HepG2 (cell line): ENCODE data around the gene APOC3. TPM values are rescaled to one million over a fixed set of nuclear protein-coding genes. Genes with fewer than 3 reads are reported as not detected.

Experiments
- ATF1 ChIP-seq: IDR thresholded peaks from 2 replicates; pipeline ENCODE4 v1.6.1; 2016; ENCODE audit warnings: mild to moderate bottlenecking, control low read depth
- HES4 ChIP-seq: sonication (generic); formaldehyde crosslinking; IDR thresholded peaks from 2 replicates; pipeline ENCODE4 v1.9.0; 2021; ENCODE audit warnings: mild to moderate bottlenecking, missing genetic modification reagents, borderline replicate concordance
- KLF16 ChIP-seq, 2 experiments: sonication (generic) in 1 of 2; formaldehyde crosslinking in 1 of 2; IDR thresholded peaks; 2 replicates each; pipeline versions ENCODE4 v1.6.1 to v1.8.0; 2016 to 2023; ENCODE audit warnings: missing genetic modification reagents in 2 of 2, missing compliant biosample characterization in 1 of 2
- MIER2 ChIP-seq: IDR thresholded peaks from 2 replicates; pipeline ENCODE4 v1.6.1; 2016; ENCODE audit warnings: missing biosample characterization, missing genetic modification reagents
- MNT ChIP-seq: fragments of 450-650 bp; IDR thresholded peaks from 2 replicates; pipeline ENCODE4 v1.6.1; 2016
- PRDM4 ChIP-seq: sonication (generic); formaldehyde crosslinking; IDR thresholded peaks from 2 replicates; pipeline ENCODE4 v1.9.0; 2021; ENCODE audit warnings: missing genetic modification reagents, borderline replicate concordance
- RBAK ChIP-seq: sonication (generic); formaldehyde crosslinking; IDR thresholded peaks from 2 replicates; pipeline ENCODE4 v1.5.1; 2020; ENCODE audit warnings: mild to moderate bottlenecking, missing genetic modification reagents
- SCMH1 ChIP-seq: sonication (generic); formaldehyde crosslinking; IDR thresholded peaks from 2 replicates; pipeline ENCODE4 v1.9.0; 2021; ENCODE audit warnings: missing genetic modification reagents, mild to moderate bottlenecking, borderline replicate concordance
- STAG1 ChIP-seq: sonication (generic); formaldehyde crosslinking; IDR thresholded peaks from 2 replicates; pipeline ENCODE4 v1.4.0; 2020; ENCODE audit warnings: missing genetic modification reagents
- TARDBP ChIP-seq: sonication (generic); formaldehyde crosslinking; IDR thresholded peaks from 2 replicates; pipeline ENCODE4 v1.8.0; 2022; ENCODE audit warnings: mild to moderate bottlenecking, missing genetic modification reagents
- THAP8 ChIP-seq: sonication (generic); formaldehyde crosslinking; IDR thresholded peaks from 2 replicates; pipeline ENCODE4 v1.5.1; 2020; ENCODE audit warnings: missing genetic modification reagents, mild to moderate bottlenecking, borderline replicate concordance
- TP53 ChIP-seq: sonication (generic); formaldehyde crosslinking; conservative IDR thresholded peaks from 2 replicates; pipeline ENCODE4 v1.4.0; 2020; ENCODE audit warnings: missing genetic modification reagents
- YEATS4 ChIP-seq: sonication (generic); formaldehyde crosslinking; IDR thresholded peaks from 2 replicates; pipeline ENCODE4 v1.4.0; 2020; ENCODE audit warnings: missing genetic modification reagents, borderline replicate concordance
- ZBTB20 ChIP-seq: sonication (generic); formaldehyde crosslinking; IDR thresholded peaks from 2 replicates; pipeline ENCODE4 v1.8.1; 2023; ENCODE audit warnings: missing genetic modification reagents, low read depth, mild to moderate bottlenecking, borderline replicate concordance
- ZFP41 ChIP-seq: sonication (generic); formaldehyde crosslinking; IDR thresholded peaks from 2 replicates; pipeline ENCODE4 v1.4.0; 2020; ENCODE audit warnings: mild to moderate bottlenecking, missing genetic modification reagents, borderline replicate concordance
- ZNF24 ChIP-seq: fragments of 450-650 bp; IDR thresholded peaks from 2 replicates; pipeline ENCODE4 v1.6.1; 2017; ENCODE audit warnings: antibody characterized with exemption, mild to moderate bottlenecking
- ZNF274 ChIP-seq: sonication (generic); formaldehyde crosslinking; IDR thresholded peaks from 2 replicates; pipeline ENCODE4 v1.5.1; 2020; ENCODE audit warnings: mild to moderate bottlenecking, missing genetic modification reagents
- ZNF282 ChIP-seq: fragments of 450-650 bp; IDR thresholded peaks from 2 replicates; pipeline ENCODE4 v1.6.1; 2018; ENCODE audit not compliant: partially characterized antibody
- ZNF430 ChIP-seq: sonication (generic); formaldehyde crosslinking; IDR thresholded peaks from 2 replicates; pipeline ENCODE4 v1.9.0; 2021; ENCODE audit warnings: mild to moderate bottlenecking, missing genetic modification reagents
- ZNF703 ChIP-seq: sonication (generic); formaldehyde crosslinking; IDR thresholded peaks from 2 replicates; pipeline ENCODE4 v1.5.1; 2020; ENCODE audit warnings: missing genetic modification reagents, mild to moderate bottlenecking, moderate library complexity, borderline replicate concordance
- ZNF749 ChIP-seq: sonication (generic); formaldehyde crosslinking; IDR thresholded peaks from 2 replicates; pipeline ENCODE4 v1.8.0; 2022; ENCODE audit warnings: mild to moderate bottlenecking, missing genetic modification reagents, moderate library complexity, borderline replicate concordance
- polyA plus RNA-seq, 8 experiments: library from polyadenylated mRNA; depleted of rRNA in 3 of 8; stranded (reverse) in 7 of 8; unstranded in 1 of 8; fragments of >200 nt; fragmentation: Illumina TruSeq in 4 of 8; extraction: Trizol in 4 of 8; gene quantifications; 2 replicates each; pipeline versions ENCODE4 v1.2.1 to v1.2.3, GENCODE V29; 2011 to 2016; ENCODE audit warnings: low read depth in 4 of 8, missing spikeins in 1 of 8, mixed read lengths in 1 of 8; ENCODE audit not compliant: insufficient read depth in 1 of 8
- total RNA-seq, 5 experiments: library from RNA; depleted of rRNA; stranded (reverse); fragments of >200 nt; fragmentation: Illumina TruSeq; extraction: Trizol; gene quantifications; 2 replicates each; pipeline ENCODE4 v1.2.3, GENCODE V29; 2016; ENCODE audit warnings: low read depth in 1 of 5

The APOC3 gene
- total and polyA plus RNA-seq, 2 of the 13 experiments (the other 11 are each of a cell fraction or from before 2014, with no cell fraction given), result 314 to 687 TPM

- TF ChIP-seq HES4 (CRISPR knock-in tag), result 0 out of 2 replicates have a peak, but pooled peaks have one; percentile 36
- peak; percentile 89; the same call in 1 of the 2 replicates for TF ChIP-seq ZNF430 (CRISPR knock-in tag)
- peak; percentile 90 for TF ChIP-seq YEATS4
- 0 out of 2 replicates have a peak, but pooled peaks have one; percentile 65 for TF ChIP-seq ZFP41 (CRISPR knock-in tag)
- TF ChIP-seq TP53 (CRISPR knock-in tag), result peak; percentile 75; the same call in 1 of the 2 replicates
- peak in 1 of 2 experiments; percentile 92; a peak in 2 of 4 replicates for TF ChIP-seq KLF16 (CRISPR knock-in tag; IDR thresholded peaks at IDR 0.05)
- TF ChIP-seq ZNF274, result peak; percentile 79; the same call in 1 of the 2 replicates
- peak; percentile 95 for TF ChIP-seq TARDBP
- peak; percentile 85; the same call in 1 of the 2 replicates for TF ChIP-seq ZBTB20 (CRISPR knock-in tag)
- TF ChIP-seq STAG1 (CRISPR knock-in tag), result peak; percentile 77
- no peak for TF ChIP-seq MNT
- TF ChIP-seq THAP8 (CRISPR knock-in tag), result peak; percentile 44; the same call in 1 of the 2 replicates
- no peak for TF ChIP-seq ZNF282
- TF ChIP-seq ATF1 (CRISPR knock-in tag), result no peak
- peak; percentile 54; the same call in 1 of the 2 replicates for TF ChIP-seq ZNF703
- no peak for TF ChIP-seq SCMH1
- no peak; the same call in 1 of the 2 replicates for TF ChIP-seq PRDM4
- 0 out of 2 replicates have a peak, but pooled peaks have one; percentile 22 for TF ChIP-seq MIER2 (CRISPR knock-in tag)
- TF ChIP-seq ZNF24, result no peak
- no peak for TF ChIP-seq RBAK
- peak; percentile 88; the same call in 1 of the 2 replicates for TF ChIP-seq ZNF749 (CRISPR knock-in tag)
Measured at GRCh38 chr11:116832350-116833290, 2.9 kb downstream of the APOC3 start (continued).
